ENCODE results near the gene SAMD14.

Gene SAMD14

DNA sequence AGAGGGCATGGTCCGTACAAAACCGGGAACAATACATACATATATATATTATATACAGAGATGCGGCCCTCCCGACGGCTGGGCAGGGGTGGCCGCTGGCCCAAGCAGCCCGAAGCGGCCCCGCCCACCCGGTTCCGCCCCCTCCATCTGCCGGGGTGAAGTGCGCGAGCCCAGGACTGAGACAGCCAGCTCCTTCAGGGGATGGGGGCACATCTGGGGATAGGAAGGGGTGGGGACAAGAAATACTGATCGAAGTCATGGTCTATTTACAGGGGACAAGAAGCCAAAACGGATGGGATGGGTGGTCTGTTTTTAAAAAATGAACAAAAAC, 3.8 kb upstream of the SAMD14 start:
- DNase-seq (ENCODE audit: low read depth in 2 of 2), result no peak

DNA sequence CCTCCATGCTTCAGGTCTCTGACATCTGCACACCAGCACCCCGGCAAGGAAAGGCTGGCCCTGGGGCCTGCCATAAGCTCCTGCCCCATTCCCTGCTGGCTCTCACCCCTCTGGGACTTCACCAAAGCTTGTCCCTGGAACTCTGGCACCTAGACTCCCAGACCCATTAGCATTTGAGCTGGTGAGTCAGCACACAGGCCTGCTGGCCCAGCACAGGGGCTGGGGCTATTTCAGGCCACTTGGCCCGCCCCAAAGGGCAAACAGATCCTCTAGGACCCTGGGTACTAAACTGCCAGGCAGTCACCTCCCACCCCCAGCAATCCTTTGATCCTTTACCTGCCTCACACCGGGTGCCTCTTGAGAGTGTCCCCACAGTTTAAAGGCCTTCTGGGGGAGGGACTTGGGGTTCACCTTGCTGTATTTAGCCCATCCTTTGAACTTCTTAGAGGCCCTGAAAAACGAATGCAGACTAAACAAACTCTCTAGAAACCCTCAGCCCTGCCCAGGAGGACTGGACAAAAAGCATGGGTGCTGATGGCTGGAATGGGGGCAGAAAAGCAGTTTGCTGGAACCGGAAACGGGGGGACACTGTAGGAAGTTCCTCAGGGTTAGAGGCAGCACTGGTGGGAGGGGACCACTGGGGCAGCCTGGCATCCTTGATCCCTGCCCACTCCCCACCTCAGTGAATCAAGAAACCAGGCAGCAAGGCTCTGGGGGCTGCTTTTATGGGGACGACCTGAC, 3.2 kb upstream of the SAMD14 start:
- DNase-seq (ENCODE audit: low read depth in 2 of 2), result no peak

DNA sequence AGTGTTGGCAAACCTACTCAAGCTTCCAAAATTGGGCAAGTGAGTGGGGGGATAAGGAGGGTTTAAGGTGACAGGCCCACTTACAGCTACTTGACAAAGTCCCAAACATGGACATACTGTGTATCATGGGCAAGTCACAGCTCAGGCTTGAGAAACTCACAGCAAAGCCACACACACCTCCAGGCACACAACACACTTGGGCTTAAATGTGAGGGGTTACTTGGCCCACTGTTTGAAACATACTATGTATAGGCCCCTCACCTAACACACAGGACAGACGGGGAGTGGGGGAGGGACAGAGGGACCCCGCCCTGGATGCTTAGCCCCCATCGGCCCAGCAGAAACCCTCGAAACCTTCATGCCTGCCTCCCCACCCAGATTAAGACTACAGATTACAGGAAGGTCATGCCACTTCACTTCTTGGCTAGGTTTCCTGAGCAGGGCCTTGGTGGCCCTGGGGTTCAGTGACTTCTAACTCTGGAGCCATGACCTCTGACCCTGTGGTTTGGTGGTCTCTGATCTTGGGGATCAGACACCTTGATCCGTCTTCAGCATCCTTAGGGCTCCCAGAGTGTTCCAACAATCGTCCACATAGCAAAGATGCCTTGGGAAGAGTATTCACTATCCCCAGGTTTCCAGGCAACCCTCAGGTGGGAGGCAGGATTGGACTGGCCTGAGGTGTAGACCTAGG, 2.3 kb upstream of the SAMD14 start:
- no peak for DNase-seq (ENCODE audit: low read depth in 2 of 2)

DNA sequence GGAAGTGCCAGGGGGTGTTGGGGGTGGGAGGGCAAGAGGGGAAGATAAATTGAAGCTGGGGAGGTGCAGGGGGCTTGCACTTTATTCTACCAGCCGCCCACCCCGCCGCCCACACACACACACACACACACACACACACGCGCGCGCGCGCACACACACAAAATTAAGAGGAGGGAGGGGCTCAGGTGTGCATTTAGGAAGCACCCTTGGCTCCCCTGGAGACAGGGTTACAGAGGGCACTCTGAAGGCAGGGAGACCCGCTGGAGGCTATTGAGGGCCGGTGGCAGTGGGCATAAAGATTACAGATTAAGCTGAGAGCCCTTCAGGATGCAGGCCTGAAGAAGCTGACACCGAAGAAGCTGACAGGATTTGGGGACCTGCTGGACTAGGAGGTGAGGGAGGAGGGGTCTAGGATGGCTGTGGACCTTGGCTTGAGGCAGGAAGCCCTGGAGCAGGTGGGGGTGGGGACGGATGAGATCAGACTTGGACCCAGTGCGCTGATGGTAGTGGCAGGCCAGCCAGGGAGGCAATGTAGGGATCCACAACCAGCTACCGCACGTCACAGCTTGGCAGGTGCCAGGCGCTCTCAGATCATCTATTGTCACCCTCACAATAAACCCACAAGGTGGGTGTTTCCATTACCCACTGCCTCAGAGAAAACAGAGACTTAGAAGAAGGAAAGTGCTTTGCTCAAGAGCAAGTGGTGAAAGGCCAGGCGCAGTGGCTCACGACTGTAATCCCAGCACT, 772 bp upstream of the SAMD14 start:
- DNase-seq (ENCODE audit: low read depth in 2 of 2), result no peak

GRCh38 chr17:50129353-50129727, 620 bp downstream of the SAMD14 start:
- DNase-seq (ENCODE audit: low read depth in 2 of 2), result no peak

GRCh38 chr17:50128441-50129352, 1.3 kb downstream of the SAMD14 start:
- DNase-seq (ENCODE audit: low read depth in 2 of 2), result no peak

- no peak for DNase-seq (ENCODE audit: low read depth in 2 of 2)
Measured at GRCh38 chr17:50127697-50128361, 2.1 kb downstream of the SAMD14 start.

DNA sequence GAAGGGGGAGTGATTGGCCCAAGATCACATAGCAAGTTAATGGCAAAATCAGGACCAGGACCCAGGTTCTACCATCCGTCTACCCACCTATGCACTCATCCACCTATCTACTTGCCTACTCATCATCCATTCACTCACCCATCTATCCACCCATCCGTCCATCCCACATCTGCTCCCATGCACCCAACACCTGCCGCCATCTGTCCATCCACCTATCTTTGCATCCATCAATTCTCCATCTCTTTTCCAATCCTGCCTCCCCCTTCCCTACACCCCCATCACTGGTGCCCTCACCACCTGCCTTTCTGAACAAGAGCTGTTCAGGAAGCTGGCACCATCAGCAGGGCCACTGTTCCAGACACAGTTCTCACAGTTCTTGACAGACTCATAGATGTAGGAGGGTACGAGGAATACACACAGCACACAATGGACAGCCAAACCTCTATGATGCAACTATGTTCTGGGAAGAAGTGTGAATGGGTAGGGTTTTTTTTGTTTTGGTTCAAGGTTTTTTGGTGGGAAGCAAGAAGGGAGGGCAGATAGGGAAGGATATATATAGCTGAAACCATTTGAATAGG, 4.5 kb downstream of the SAMD14 start:
- no peak for DNase-seq (ENCODE audit: low read depth in 2 of 2)

DNA sequence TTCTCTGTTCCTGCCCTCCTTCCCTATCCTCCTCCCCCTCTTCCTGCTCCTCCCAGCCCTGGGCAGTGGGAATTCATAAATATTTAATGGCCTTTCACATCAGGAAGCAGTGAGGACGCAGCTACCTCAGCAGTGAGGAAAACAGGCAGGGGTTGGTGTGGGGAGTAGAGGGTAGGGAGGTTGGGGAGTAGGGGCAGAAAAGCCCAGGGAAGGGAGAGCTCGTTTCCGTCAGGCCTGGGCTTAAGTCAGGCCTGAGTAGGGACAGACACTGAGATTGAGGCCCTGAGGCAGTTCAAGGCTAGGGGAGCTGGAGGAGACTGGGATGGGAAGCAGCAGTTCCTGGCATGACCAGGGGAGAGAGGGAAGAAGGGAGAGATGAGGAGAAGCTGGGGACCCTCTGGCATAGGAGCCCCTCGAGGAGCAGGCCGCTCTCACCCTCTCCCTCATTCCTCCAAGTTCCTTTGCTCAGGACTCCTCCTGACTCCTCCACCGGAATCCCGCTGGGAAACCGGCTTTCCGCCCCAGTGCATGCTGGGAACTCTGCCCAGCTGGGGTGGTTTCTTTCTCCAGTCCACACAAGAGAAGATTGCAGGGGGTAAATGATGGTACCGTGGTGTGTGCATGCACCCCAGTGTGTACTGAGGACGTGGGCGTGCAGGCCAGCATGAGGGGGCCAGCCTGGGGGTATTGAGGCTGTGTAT, 6.2 kb downstream of the SAMD14 start:
- no peak for DNase-seq (ENCODE audit: low read depth in 2 of 2)

DNA sequence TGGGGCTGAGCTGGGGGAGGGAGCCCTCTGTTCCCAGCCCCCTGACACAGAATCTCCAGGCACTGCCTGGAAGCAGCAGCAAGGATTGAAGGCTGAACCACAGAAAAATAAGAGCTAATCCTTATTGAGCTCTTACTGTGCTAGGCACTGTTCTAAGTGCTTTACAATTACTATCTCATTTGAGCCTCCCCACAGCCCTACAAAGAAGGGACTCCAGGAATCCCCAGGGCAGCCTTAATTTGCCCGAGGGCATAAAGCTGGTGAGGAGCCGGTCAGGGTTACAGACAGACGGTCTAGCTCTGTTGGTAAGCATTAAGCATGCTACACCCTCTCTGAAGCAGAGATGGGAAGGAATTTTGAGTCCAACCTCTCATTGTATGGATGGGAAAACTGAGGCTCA, 7.0 kb downstream of the SAMD14 start:
- DNase-seq (ENCODE audit: low read depth in 2 of 2), result no peak

GRCh38 chr17:50120475-50121253, 9.3 kb downstream of the SAMD14 start:
- DNase-seq (ENCODE audit: low read depth in 2 of 2), result no peak

DNA sequence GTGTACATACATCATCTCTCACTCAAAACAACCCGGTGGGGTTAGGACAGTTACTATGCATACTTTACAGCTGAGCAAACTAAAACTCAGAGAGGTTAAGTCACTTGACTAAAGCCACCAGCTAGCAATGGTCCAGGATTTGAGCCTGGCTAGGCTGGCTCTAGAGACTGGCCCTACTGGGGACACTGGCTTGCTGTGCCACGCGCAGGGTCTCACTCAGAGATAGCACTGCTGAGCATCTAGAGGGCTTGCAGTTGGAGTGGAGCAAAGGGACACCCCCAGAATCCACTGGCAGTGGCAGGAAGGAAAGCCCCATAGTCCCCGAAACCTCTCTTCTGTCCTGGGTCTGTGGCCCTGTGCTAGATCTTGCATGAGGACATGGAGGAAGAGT, 11.1 kb downstream of the SAMD14 start:
- DNase-seq (ENCODE audit: low read depth in 2 of 2), result no peak

- no peak for DNase-seq (ENCODE audit: low read depth in 2 of 2)
Measured at GRCh38 chr17:50118076-50118827, 11.7 kb downstream of the SAMD14 start.

DNA sequence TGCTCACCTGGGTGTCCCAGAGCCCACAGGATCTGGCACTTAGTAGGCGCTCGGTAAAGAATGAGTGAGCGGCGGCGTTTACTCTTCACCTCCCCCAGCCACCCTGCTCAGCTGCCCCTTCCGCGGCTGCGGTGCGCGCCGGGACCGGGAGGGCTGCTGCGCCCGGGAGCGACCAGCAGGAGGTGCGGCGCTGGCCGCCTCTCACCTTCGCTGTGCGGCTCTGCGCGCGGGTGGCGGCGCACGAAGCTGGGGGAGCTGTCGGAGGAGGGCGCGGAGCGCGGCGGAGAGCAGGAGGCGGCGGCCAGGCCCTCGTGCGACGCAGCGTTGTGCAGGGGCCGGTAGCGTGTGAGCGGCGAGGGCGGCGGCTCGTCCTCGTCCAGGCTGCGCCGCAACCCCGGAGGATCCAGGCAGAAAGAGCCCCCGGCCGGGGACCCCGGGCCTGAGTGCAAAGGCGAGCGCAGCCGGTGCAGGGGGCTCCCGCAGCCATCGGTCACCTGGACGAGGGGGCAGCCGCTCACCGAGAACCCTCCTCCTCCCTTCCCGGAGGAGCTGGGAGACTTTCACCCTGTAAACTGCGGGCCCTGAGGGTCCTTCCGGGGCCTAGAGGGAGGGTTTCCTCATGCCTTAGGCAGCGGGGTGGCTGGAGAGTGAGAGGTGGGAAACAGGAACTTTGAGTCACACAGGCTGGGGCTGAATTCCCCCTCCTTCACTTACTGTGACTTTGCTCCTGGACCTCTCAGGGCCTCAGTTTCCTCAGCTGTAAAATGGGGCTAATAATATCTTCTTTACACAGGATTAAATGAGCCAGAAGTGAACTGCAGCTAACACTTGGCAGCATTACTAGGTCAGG, 12.5 kb downstream of the SAMD14 start:
- peak in 1 of 2 donors; percentile 32 for DNase-seq (ENCODE audit: low read depth in 2 of 2)

GRCh38 chr17:50115756-50116155, 14.2 kb downstream of the SAMD14 start:
- DNase-seq (ENCODE audit: low read depth in 2 of 2), result no peak

DNA sequence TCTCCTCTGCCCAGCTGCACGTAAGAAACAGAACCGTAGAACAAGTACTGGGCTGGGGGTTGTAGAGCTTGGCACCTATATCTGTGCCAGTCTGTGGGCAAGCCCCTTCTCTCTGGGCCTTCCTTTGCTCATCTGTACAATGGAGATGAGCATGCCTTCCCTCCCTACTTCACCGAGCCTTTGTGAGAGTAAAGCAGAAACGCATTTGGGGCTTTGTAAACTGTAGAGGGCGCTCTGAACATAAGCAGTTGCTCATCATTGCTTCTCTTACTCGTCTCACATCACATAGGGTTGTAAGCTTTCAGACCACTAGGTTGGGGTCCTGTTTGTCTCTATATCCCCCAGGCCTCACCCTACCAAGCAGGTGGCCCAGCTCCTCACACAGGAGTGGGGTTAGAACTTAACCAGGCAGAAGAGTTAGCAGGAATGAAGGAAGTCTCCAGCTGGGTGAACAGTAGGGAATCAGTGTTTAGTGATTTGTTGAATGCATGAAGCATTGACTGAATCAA, 15.1 kb downstream of the SAMD14 start:
- no peak for DNase-seq (ENCODE audit: low read depth in 2 of 2)

DNA sequence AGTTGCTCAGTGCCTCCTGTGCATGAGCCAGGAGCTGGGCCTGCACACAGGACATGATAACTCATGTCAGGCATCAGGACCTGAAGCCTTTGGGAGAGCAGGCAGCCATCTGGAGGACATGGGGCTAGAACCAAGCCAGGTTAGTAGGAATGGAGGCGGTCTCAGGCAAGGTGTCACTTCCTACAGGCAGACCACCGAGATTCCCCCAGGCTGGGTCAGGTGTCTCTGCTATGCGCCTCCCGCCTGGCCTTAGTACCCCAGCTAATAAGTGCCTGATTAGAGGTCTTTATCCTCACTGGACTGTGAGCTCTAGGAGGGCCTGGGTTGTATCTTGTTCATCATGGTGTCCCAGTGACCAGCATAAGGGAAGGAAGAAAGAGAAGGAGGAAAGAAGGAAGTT, 15.6 kb downstream of the SAMD14 start:
- no peak for DNase-seq (ENCODE audit: low read depth in 2 of 2)
